ENCODE data around the gene ZNF544.
"Not testable (repeated sequence)": the region's sequence is repeated elsewhere in the genome, so short reads cannot be mapped to it uniquely, and the experiment has no call there.

Gene ZNF544

GRCh38 chr19:58218899-58219298, 9.8 kb upstream of the ZNF544 start:
- Mint-ChIP-seq H3K4me3 (no peak overlapping the region), H3K27me3 (no peaks in the 10 kb centered on the region), H3K9me3 (peaks cover 28% of the 10 kb centered on the region), H3K27ac (no peak overlapping the region), H3K4me1 (no peaks in the 10 kb centered on the region), H3K36me3 (peaks cover 18% of the 10 kb centered on the region)
- ATAC-seq, result no peak

GRCh38 chr19:58227964-58228584, 640 bp upstream of the ZNF544 start:
- no peaks in the 10 kb centered on the region for H3K27me3 Mint-ChIP-seq
- ATAC-seq, result no peak
- H3K4me1 Mint-ChIP-seq, result peaks cover 26% of the 10 kb centered on the region
- peaks cover 15% of the 10 kb centered on the region for H3K9me3 Mint-ChIP-seq
- H3K27ac Mint-ChIP-seq, result peak overlapping the region; percentile 88
- peak overlapping the region; percentile 89 for H3K4me3 Mint-ChIP-seq
- peaks cover 39% of the 10 kb centered on the region for H3K36me3 Mint-ChIP-seq

- Mint-ChIP-seq H3K4me1 (peaks cover 26% of the 10 kb centered on the region), H3K27ac (peak overlapping the region; percentile 88), H3K27me3 (no peaks in the 10 kb centered on the region), H3K9me3 (peaks cover 20% of the 10 kb centered on the region), H3K36me3 (peaks cover 51% of the 10 kb centered on the region), H3K4me3 (peak overlapping the region; percentile 89)
- peak; percentile 14 for ATAC-seq
Observed at GRCh38 chr19:58229255-58229639, 533 bp downstream of the ZNF544 start.

GRCh38 chr19:58237324-58237723, 8.6 kb downstream of the ZNF544 start:
- H3K36me3 Mint-ChIP-seq, result peaks cover 95% of the 10 kb centered on the region
- no peak for ATAC-seq
- H3K4me1 Mint-ChIP-seq, result no peaks in the 10 kb centered on the region
- H3K27ac Mint-ChIP-seq, result no peak overlapping the region
- H3K27me3 Mint-ChIP-seq, result no peaks in the 10 kb centered on the region
- H3K4me3 Mint-ChIP-seq, result no peak overlapping the region
- peaks cover 28% of the 10 kb centered on the region for H3K9me3 Mint-ChIP-seq

GRCh38 chr19:58243351-58243750, 14.6 kb downstream of the ZNF544 start:
- H3K9me3 Mint-ChIP-seq, result peaks cover 30% of the 10 kb centered on the region
- H3K27ac Mint-ChIP-seq, result no peak overlapping the region
- no peak overlapping the region for H3K4me3 Mint-ChIP-seq
- no peaks in the 10 kb centered on the region for H3K4me1 Mint-ChIP-seq
- H3K36me3 Mint-ChIP-seq, result peaks cover 100% of the 10 kb centered on the region
- H3K27me3 Mint-ChIP-seq, result no peaks in the 10 kb centered on the region
- no peak for ATAC-seq

- Mint-ChIP-seq H3K36me3 (peaks cover 100% of the 10 kb centered on the region), H3K4me3 (no peak overlapping the region), H3K27me3 (no peaks in the 10 kb centered on the region), H3K27ac (no peak overlapping the region), H3K4me1 (no peaks in the 10 kb centered on the region), H3K9me3 (peaks cover 28% of the 10 kb centered on the region)
- ATAC-seq, result no peak
Observed at GRCh38 chr19:58248886-58249285, 20.2 kb downstream of the ZNF544 start.

- Mint-ChIP-seq H3K27ac (no peak overlapping the region), H3K27me3 (no peaks in the 10 kb centered on the region), H3K4me1 (no peaks in the 10 kb centered on the region), H3K4me3 (no peak overlapping the region), H3K9me3 (peaks cover 37% of the 10 kb centered on the region), H3K36me3 (peaks cover 100% of the 10 kb centered on the region)
- ATAC-seq, result no peak
Observed at GRCh38 chr19:58252102-58252685, 23.5 kb downstream of the ZNF544 start.

- not testable (repeated sequence) for ATAC-seq, H3K4me1 Mint-ChIP-seq, H3K4me3 Mint-ChIP-seq, H3K27me3 Mint-ChIP-seq, H3K27ac Mint-ChIP-seq
- H3K9me3 Mint-ChIP-seq, result peaks cover 49% of the 10 kb centered on the region
- H3K36me3 Mint-ChIP-seq, result peaks cover 100% of the 10 kb centered on the region
Observed at GRCh38 chr19:58258259-58258658, 29.5 kb downstream of the ZNF544 start.

GRCh38 chr19:58261600-58261967, 32.9 kb downstream of the ZNF544 start:
- no peaks in the 10 kb centered on the region for H3K4me1 Mint-ChIP-seq
- no peak for ATAC-seq
- no peak overlapping the region for H3K4me3 Mint-ChIP-seq
- H3K27me3 Mint-ChIP-seq, result no peaks in the 10 kb centered on the region
- peaks cover 87% of the 10 kb centered on the region for H3K36me3 Mint-ChIP-seq
- no peak overlapping the region for H3K27ac Mint-ChIP-seq
- H3K9me3 Mint-ChIP-seq, result peaks cover 32% of the 10 kb centered on the region

GRCh38 chr19:58261968-58262921, 33.5 kb downstream of the ZNF544 start:
- H3K4me3 Mint-ChIP-seq, result no peak overlapping the region
- H3K9me3 Mint-ChIP-seq, result peaks cover 27% of the 10 kb centered on the region
- no peak for ATAC-seq

GRCh38 chr19:58262922-58263296, 34.2 kb downstream of the ZNF544 start:
- H3K9me3 Mint-ChIP-seq, result peaks cover 21% of the 10 kb centered on the region
- no peaks in the 10 kb centered on the region for H3K4me1 Mint-ChIP-seq
- H3K27me3 Mint-ChIP-seq, result no peaks in the 10 kb centered on the region
- no peak for ATAC-seq
- H3K27ac Mint-ChIP-seq, result no peak overlapping the region
- H3K36me3 Mint-ChIP-seq, result peaks cover 85% of the 10 kb centered on the region
- no peak overlapping the region for H3K4me3 Mint-ChIP-seq

More at GRCh38 chr19:58261968-58262921, 33.5 kb downstream of the ZNF544 start:
- H3K27me3 Mint-ChIP-seq, result no peaks in the 10 kb centered on the region
- H3K27ac Mint-ChIP-seq, result no peak overlapping the region
- H3K36me3 Mint-ChIP-seq, result peaks cover 85% of the 10 kb centered on the region
- no peaks in the 10 kb centered on the region for H3K4me1 Mint-ChIP-seq

GRCh38 chr19:58265100-58265499, 36.4 kb downstream of the ZNF544 start:
- Mint-ChIP-seq H3K4me1 (no peaks in the 10 kb centered on the region), H3K4me3 (no peak overlapping the region), H3K9me3 (peaks cover 18% of the 10 kb centered on the region), H3K27ac (no peak overlapping the region), H3K36me3 (peaks cover 69% of the 10 kb centered on the region), H3K27me3 (no peaks in the 10 kb centered on the region)
- ATAC-seq, result no peak

GRCh38 chr19:58268344-58268743, 39.6 kb downstream of the ZNF544 start:
- Mint-ChIP-seq H3K27ac (no peak overlapping the region), H3K4me3 (no peak overlapping the region), H3K9me3 (peaks cover 12% of the 10 kb centered on the region), H3K36me3 (peaks cover 68% of the 10 kb centered on the region), H3K27me3 (no peaks in the 10 kb centered on the region), H3K4me1 (no peaks in the 10 kb centered on the region)
- no peak for ATAC-seq

GRCh38 chr19:58274771-58275201, 46.1 kb downstream of the ZNF544 start:
- Mint-ChIP-seq H3K27me3 (no peaks in the 10 kb centered on the region), H3K36me3 (peaks cover 58% of the 10 kb centered on the region), H3K9me3 (peaks cover 6% of the 10 kb centered on the region), H3K27ac (no peak overlapping the region), H3K4me1 (peaks cover 11% of the 10 kb centered on the region), H3K4me3 (no peak overlapping the region)
- ATAC-seq, result no peak

GRCh38 chr19:58275564-58275963, 46.9 kb downstream of the ZNF544 start:
- H3K9me3 Mint-ChIP-seq, result peaks cover 3% of the 10 kb centered on the region
- H3K36me3 Mint-ChIP-seq, result peaks cover 50% of the 10 kb centered on the region
- peaks cover 19% of the 10 kb centered on the region for H3K4me1 Mint-ChIP-seq
- no peaks in the 10 kb centered on the region for H3K27me3 Mint-ChIP-seq
- ATAC-seq, result no peak
- H3K27ac Mint-ChIP-seq, result no peak overlapping the region
- H3K4me3 Mint-ChIP-seq, result no peak overlapping the region
